HEK293 (cell line): ENCODE measurements around the gene CDH23.

Source experiments
- CTCF ChIA-PET: fragments of 350-600 bp; formaldehyde crosslinking; extraction: SDS; loops from one replicate; lab custom pipeline; 2021; ENCODE audit warnings: antibody characterized with exemption; lab: Yijun Ruan, JAX
- POLR2A ChIA-PET: fragments of 300-600 bp; formaldehyde crosslinking; extraction: SDS; loops from one replicate; lab custom pipeline; 2020; ENCODE audit warnings: antibody characterized with exemption, inconsistent platforms; lab: Yijun Ruan, JAX
- H3K27ac ChIP-seq: fragments of 200-500 bp; sonication (Bioruptor generic); 2 replicates; pipeline ENCODE4 v1.5.1; 2014; ENCODE audit warnings: low read depth, low read length, control low read depth, inconsistent platforms; ENCODE audit errors: extremely low read depth
- H3K36me3 ChIP-seq, 2 experiments: fragments of 200-500 bp in 1 of 2; sonication (Bioruptor generic) in 1 of 2; 1 replicate in 1 of 2; 2 replicates in 1 of 2; pipeline ENCODE4 v1.5.1; 2014 to 2017; ENCODE audit warnings: inconsistent platforms in 2 of 2, low read length in 2 of 2; ENCODE audit not compliant: control insufficient read depth in 2 of 2, insufficient read depth in 1 of 2
- H3K4me1 ChIP-seq: fragments of 200-500 bp; sonication (Bioruptor generic); 2 replicates; pipeline ENCODE4 v1.5.1; 2014; ENCODE audit warnings: mild to moderate bottlenecking, low read length, inconsistent platforms; ENCODE audit not compliant: control insufficient read depth, insufficient read depth
- H3K4me3 ChIP-seq: 2 replicates; pipeline ENCODE4 v1.5.1; 2011; ENCODE audit warnings: low read depth, mild to moderate bottlenecking, control low read depth, low read length, moderate library complexity
- H3K9me3 ChIP-seq: fragments of 200-500 bp; sonication (Bioruptor generic); 2 replicates; pipeline ENCODE4 v1.5.1; 2014; ENCODE audit warnings: low read depth, low read length, inconsistent platforms; ENCODE audit not compliant: control insufficient read depth, insufficient read depth
- ELK4 ChIP-seq: IDR thresholded peaks from 2 replicates; pipeline ENCODE4 v1.6.1; 2011; ENCODE audit warnings: mild to moderate bottlenecking, low read depth, low read length, borderline replicate concordance
- KLF16 ChIP-seq: fragments of 450-650 bp; formaldehyde crosslinking; IDR thresholded peaks from 2 replicates; pipeline ENCODE4 v1.5.1; 2017; ENCODE audit warnings: missing biosample characterization, missing genetic modification characterization
- KLF9 ChIP-seq: fragments of 450-650 bp; formaldehyde crosslinking; IDR thresholded peaks from 2 replicates; pipeline ENCODE4 v1.5.1; 2016; ENCODE audit warnings: missing biosample characterization, missing genetic modification characterization, low read depth
- PRDM10 ChIP-seq: fragments of 450-650 bp; formaldehyde crosslinking; IDR thresholded peaks from 2 replicates; pipeline ENCODE4 v1.5.1; 2016; ENCODE audit warnings: missing biosample characterization, missing genetic modification characterization
- PRDM4 ChIP-seq: fragments of 450-650 bp; formaldehyde crosslinking; IDR thresholded peaks from 2 replicates; pipeline ENCODE4 v1.5.1; 2017; ENCODE audit warnings: missing biosample characterization, missing genetic modification characterization
- ZBTB49 ChIP-seq: fragments of 450-650 bp; formaldehyde crosslinking; IDR thresholded peaks from 2 replicates; pipeline ENCODE4 v1.5.1; 2016; ENCODE audit warnings: missing biosample characterization, missing genetic modification characterization, low read depth
- ZBTB7A ChIP-seq: fragments of 450-650 bp; formaldehyde crosslinking; IDR thresholded peaks from 2 replicates; pipeline ENCODE4 v1.5.1; 2016; ENCODE audit warnings: low read depth, missing biosample characterization, missing genetic modification characterization
- ZNF155 ChIP-seq: fragments of 450-650 bp; formaldehyde crosslinking; IDR thresholded peaks from 2 replicates; pipeline ENCODE4 v1.5.1; 2016; ENCODE audit warnings: missing biosample characterization, missing genetic modification characterization
- ZNF169 ChIP-seq: fragments of 450-650 bp; formaldehyde crosslinking; IDR thresholded peaks from 2 replicates; pipeline ENCODE4 v1.5.1; 2016; ENCODE audit warnings: missing biosample characterization, missing genetic modification characterization
- ZNF214 ChIP-seq: fragments of 450-650 bp; formaldehyde crosslinking; IDR thresholded peaks from 2 replicates; pipeline ENCODE4 v1.5.1; 2017; ENCODE audit warnings: missing biosample characterization, mild to moderate bottlenecking, missing genetic modification characterization, borderline replicate concordance
- ZNF223 ChIP-seq: fragments of 450-650 bp; formaldehyde crosslinking; IDR thresholded peaks from 2 replicates; pipeline ENCODE4 v1.5.1; 2016; ENCODE audit warnings: missing biosample characterization, missing genetic modification characterization
- ZNF24 ChIP-seq: fragments of 450-650 bp; formaldehyde crosslinking; IDR thresholded peaks from 2 replicates; pipeline ENCODE4 v1.5.1; 2016; ENCODE audit warnings: missing biosample characterization, missing genetic modification characterization
- ZNF266 ChIP-seq: fragments of 450-650 bp; formaldehyde crosslinking; IDR thresholded peaks from 2 replicates; pipeline ENCODE4 v1.5.1; 2016; ENCODE audit warnings: missing biosample characterization, missing genetic modification characterization, low read depth
- ZNF394 ChIP-seq: fragments of 450-650 bp; formaldehyde crosslinking; IDR thresholded peaks from 2 replicates; pipeline ENCODE4 v1.5.1; 2016; ENCODE audit warnings: missing biosample characterization, missing genetic modification characterization, mild to moderate bottlenecking, moderate library complexity, borderline replicate concordance
- ZNF624 ChIP-seq: fragments of 450-650 bp; formaldehyde crosslinking; IDR thresholded peaks from 2 replicates; pipeline ENCODE4 v1.5.1; 2017; ENCODE audit warnings: missing biosample characterization, missing genetic modification characterization
- ZNF626 ChIP-seq: fragments of 450-650 bp; sonication (Bioruptor Pico); formaldehyde crosslinking; IDR thresholded peaks from 2 replicates; pipeline ENCODE4 v1.5.1; 2018; ENCODE audit warnings: missing biosample characterization, missing genetic modification characterization, inconsistent platforms
- ZNF707 ChIP-seq: fragments of 450-650 bp; formaldehyde crosslinking; IDR thresholded peaks from 2 replicates; pipeline ENCODE4 v1.5.1; 2016; ENCODE audit warnings: missing biosample characterization, missing genetic modification characterization
- ZNF747 ChIP-seq: fragments of 450-650 bp; formaldehyde crosslinking; IDR thresholded peaks from 2 replicates; pipeline ENCODE4 v1.5.1; 2016; ENCODE audit warnings: missing biosample characterization, missing genetic modification characterization
- ZSCAN30 ChIP-seq: fragments of 450-650 bp; IDR thresholded peaks from 2 replicates; pipeline ENCODE4 v1.5.1; 2018; ENCODE audit warnings: missing biosample characterization, mild to moderate bottlenecking, missing genetic modification characterization, moderate library complexity

CDH23 gene

GRCh38 chr10:71408436-71409225, 11.9 kb downstream of the CDH23 start:
- no peak overlapping the region for H3K4me3 ChIP-seq
- no peak overlapping the region for H3K27ac ChIP-seq
- no peaks in the 10 kb centered on the region for H3K36me3 ChIP-seq
- no peaks in the 10 kb centered on the region for H3K9me3 ChIP-seq
- POLR2A ChIA-PET = no interaction called here
- H3K4me1 ChIP-seq = no peaks in the 10 kb centered on the region
- TF ChIP-seq ZNF747 (tag by site-specific recombination) = no peak
- TF ChIP-seq KLF16 = no peak
- no peak for TF ChIP-seq ZNF223 (tag by site-specific recombination)
- no peak for TF ChIP-seq ZNF155
- no peak for TF ChIP-seq ZBTB7A (tag by site-specific recombination)
- no peak for TF ChIP-seq ZNF394 (tag by site-specific recombination)
- no peak for TF ChIP-seq ZSCAN30 (tag by site-specific recombination)
- no peak for TF ChIP-seq ZNF266 (tag by site-specific recombination)
- no peak for TF ChIP-seq PRDM4
- no peak for TF ChIP-seq ZNF214 (tag by site-specific recombination)
- no peak for TF ChIP-seq ZNF626 (tag by site-specific recombination)
- TF ChIP-seq ZNF707 (tag by site-specific recombination) = no peak
- CTCF ChIA-PET = interaction anchor here (0.6 to 0.7 kb wide), 3 partner anchors 252 to 483 kb away, joined by 3 to 4 read pairs (median 3); no protein-coding TSS in a partner anchor

- CTCF ChIA-PET = no interaction called here
- Histone ChIP-seq H3K4me3 (no peak overlapping the region), H3K9me3 (no peaks in the 10 kb centered on the region)
- POLR2A ChIA-PET = no interaction called here
- TF ChIP-seq ZBTB49 (no peak), KLF9 (tag by site-specific recombination) (no peak), ZNF24 (tag by site-specific recombination) (no peak), ZNF169 (tag by site-specific recombination) (no peak), ZNF624 (tag by site-specific recombination) (no peak), ELK4 (no peak), PRDM10 (tag by site-specific recombination) (no peak)
- TF ChIP-seq, all 188 proteins: peak for 0
- Histone ChIP-seq H3K27ac (no peak overlapping the region), H3K4me1 (no peaks in the 10 kb centered on the region), H3K36me3 (no peaks in the 10 kb centered on the region)
Measured at GRCh38 chr10:71409516-71410104, 12.9 kb downstream of the CDH23 start.
